ENCODE results near the gene UROD.
"Not testable (repeated sequence)": the region's sequence is repeated elsewhere in the genome, so short reads cannot be mapped to it uniquely, and the experiment has no call there.

UROD gene

GRCh38 chr1:45011837-45012638 is at the start of gene UROD:
Gene UROD, plus strand, starts transcription at chr1:45012254. Its CDS starts 12 bp downstream, at chr1:45012266.
- no peak for DNase-seq

GRCh38 chr1:44962729-44963128 is 49.3 kb upstream of the UROD start:
- no peak for DNase-seq

- no peak for DNase-seq
These were observed 47.7 kb upstream of the UROD start for GRCh38 chr1:44964396-44964795.

- DNase-seq, result no peak
These were observed 41.7 kb upstream of the UROD start for GRCh38 chr1:44970317-44970716.

GRCh38 chr1:44973645-44974044 is 38.4 kb upstream of the UROD start:
- no peak for DNase-seq

- no peak for DNase-seq
These were observed 35.8 kb upstream of the UROD start for GRCh38 chr1:44976252-44976651.

GRCh38 chr1:44977372-44977771 is 34.7 kb upstream of the UROD start:
- DNase-seq, result not testable (repeated sequence)

GRCh38 chr1:44985747-44986359 is 26.2 kb upstream of the UROD start:
- no peak for DNase-seq

GRCh38 chr1:44988531-44989156 is 23.4 kb upstream of the UROD start:
- DNase-seq, result no peak

- no peak for DNase-seq
These were observed 17.6 kb upstream of the UROD start for GRCh38 chr1:44994309-44994898.

- no peak for DNase-seq
These were observed 16.4 kb upstream of the UROD start for GRCh38 chr1:44995467-44996238.

GRCh38 chr1:44999232-44999631 is 12.8 kb upstream of the UROD start:
- DNase-seq, result no peak

- no peak for DNase-seq
These were observed 11.0 kb upstream of the UROD start for GRCh38 chr1:45001011-45001481.

- DNase-seq, result not testable (repeated sequence)
These were observed 10.5 kb upstream of the UROD start for GRCh38 chr1:45001576-45001975.

GRCh38 chr1:45002650-45003645 is 9.1 kb upstream of the UROD start:
- DNase-seq, result no peak

GRCh38 chr1:45003741-45004140 is 8.3 kb upstream of the UROD start:
- no peak for DNase-seq

GRCh38 chr1:45004281-45004920 is 7.7 kb upstream of the UROD start:
- no peak for DNase-seq

- DNase-seq, result no peak
These were observed 6.3 kb upstream of the UROD start for GRCh38 chr1:45005761-45006160.

- DNase-seq, result no peak
These were observed 4.7 kb upstream of the UROD start for GRCh38 chr1:45007311-45007710.

- DNase-seq, result no peak
These were observed 4.0 kb upstream of the UROD start for GRCh38 chr1:45008076-45008475.

GRCh38 chr1:45008516-45008915 is 3.5 kb upstream of the UROD start:
- no peak for DNase-seq

All from cortex of kidney (tissue), 1 donor.